Middle frontal gyrus (tissue), 1 donor: Measurements from ENCODE around the gene LOC101059915.
"Not testable (repeated sequence)": the region's sequence is repeated elsewhere in the genome, so short reads cannot be mapped to it uniquely, and the experiment has no call there.

Experiments
- DNase-seq: peaks from one replicate; pipeline ENCODE4 v3.0.0-alpha.2; 2015; ENCODE audit warnings: low spot score; ENCODE audit errors: extremely low spot score

The LOC101059915 gene

GRCh38 chrX:71671938-71672337 lies 4.6 kb downstream of the LOC101059915 start:
- no peak for DNase-seq

GRCh38 chrX:71675636-71676035 lies 8.3 kb downstream of the LOC101059915 start:
- DNase-seq: not testable (repeated sequence)

DNA sequence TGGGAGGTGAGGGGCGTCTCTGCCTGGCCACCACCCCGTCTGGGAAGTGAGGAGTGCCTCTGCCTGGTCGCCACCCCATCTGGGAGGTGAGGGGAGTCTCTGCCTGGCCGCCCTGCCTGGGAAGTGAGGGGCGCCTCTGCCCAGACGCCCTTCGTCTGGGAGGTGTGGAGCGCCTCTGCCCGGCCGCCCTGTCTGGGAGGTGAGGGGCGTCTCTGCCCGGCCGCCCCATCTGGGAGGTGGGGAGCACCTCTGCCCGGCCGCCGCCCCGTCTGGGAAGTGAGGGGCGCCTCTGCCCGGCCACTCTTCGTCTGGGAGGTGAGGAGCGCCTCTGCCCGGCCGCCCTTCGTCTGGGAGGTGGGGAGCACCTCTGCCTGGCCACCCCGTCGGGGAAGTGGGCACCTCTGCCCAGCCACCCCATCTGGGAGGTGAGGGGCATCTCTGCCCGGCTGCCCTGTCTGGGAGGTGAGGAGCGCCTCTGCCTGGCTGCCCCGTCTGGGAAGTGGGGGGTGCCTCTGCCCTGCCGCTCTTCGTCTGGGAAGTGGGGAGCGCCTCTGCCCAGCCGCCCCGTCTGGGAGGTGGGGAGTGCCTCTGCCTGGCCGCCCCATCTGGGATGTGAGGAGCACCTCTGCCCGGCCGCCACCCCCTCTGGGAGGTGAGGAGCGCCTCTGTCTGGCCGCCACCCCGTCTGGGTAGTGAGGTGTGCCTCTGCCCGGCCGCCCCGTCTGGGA lies 8.9 kb downstream of the LOC101059915 start:
- DNase-seq: not testable (repeated sequence)

DNA sequence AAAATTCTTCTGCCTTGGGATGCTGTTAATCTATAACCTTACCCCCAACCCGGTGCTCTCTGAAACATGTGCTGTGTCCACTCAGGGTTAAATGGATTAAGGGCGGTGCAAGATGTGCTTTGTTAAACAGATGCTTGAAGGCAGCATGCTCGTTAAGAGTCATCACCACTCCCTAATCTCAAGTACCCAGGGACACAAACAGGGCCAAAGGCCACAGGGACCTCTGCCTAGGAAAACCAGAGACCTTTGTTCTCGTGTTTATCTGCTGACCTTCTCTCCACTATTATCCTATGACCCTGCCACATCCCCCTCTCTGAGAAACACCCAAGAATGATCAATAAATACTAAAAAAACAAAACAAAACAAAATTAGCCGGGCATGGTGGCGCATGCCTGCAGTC lies 9.8 kb downstream of the LOC101059915 start:
- not testable (repeated sequence) for DNase-seq

- DNase-seq: no peak
Observed at GRCh38 chrX:71679575-71680207, 12.3 kb downstream of the LOC101059915 start.

GRCh38 chrX:71696641-71697465 lies 29.5 kb downstream of the LOC101059915 start:
- not testable (repeated sequence) for DNase-seq

GRCh38 chrX:71697466-71698298 lies 30.3 kb downstream of the LOC101059915 start:
- not testable (repeated sequence) for DNase-seq

DNA sequence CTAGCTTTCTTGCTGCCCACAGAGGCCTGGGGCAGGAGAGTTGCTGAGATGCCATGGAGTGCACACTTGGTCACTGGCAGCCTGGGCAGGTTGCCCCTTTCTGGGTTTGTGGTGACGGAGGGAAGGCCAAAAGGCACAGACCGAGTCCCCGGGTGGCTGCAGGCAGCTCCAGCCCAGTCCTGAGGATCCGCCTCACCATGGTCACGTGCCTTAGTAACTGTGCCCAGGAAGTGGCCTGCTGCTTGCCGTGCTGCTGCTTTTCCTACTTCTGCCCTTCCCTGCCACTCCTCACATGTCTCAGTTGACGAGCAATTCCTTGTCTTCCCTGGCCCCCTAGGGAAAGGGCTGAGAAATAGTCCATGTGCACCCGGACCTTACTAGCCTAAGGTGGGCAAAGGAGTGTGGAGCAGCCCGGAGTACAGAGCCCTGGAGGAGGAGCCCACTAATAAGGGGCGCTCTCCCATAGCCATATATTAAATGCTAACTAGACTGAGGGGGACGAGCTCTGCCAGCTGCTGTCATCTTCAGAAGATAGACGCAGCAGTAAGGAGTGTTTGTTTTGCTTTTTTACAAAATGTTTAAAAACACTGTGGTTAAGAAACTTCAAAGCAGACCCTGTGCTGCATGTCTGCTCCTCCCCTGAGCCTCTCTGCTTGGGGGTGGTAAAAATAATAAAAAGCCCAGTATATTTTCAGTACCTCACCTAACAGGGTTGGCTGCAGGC lies 31.1 kb downstream of the LOC101059915 start:
- DNase-seq: not testable (repeated sequence)

GRCh38 chrX:71699023-71699344 lies 31.6 kb downstream of the LOC101059915 start:
- not testable (repeated sequence) for DNase-seq

GRCh38 chrX:71702853-71703252 lies 35.5 kb downstream of the LOC101059915 start:
- not testable (repeated sequence) for DNase-seq

GRCh38 chrX:71714064-71714463 lies 46.7 kb downstream of the LOC101059915 start:
- not testable (repeated sequence) for DNase-seq

- DNase-seq: not testable (repeated sequence)
Observed at GRCh38 chrX:71715551-71715950, 48.2 kb downstream of the LOC101059915 start.

- DNase-seq: not testable (repeated sequence)
Observed at GRCh38 chrX:71716323-71716722, 49.0 kb downstream of the LOC101059915 start.

DNA sequence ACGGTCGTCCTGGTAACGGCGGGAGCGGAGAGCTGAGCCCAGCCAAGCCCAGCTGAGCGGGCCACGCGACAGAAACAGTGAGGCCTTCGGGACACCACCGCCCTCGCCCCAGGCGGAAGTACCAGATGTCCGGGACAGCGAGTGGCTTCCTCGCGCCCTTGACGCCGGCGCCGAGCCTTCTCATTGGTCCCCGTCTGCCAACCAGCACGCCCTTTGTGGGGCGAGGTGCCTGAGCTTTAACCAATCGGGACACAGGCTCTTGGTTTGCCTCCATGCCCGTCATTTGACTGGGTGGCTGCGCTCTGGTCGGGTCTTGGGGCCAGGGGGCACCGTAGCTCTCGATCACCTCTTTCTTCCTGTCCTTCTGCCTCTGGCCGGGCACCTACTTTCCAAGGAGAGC lies 50.8 kb downstream of the LOC101059915 start, which contains the start of gene CXorf49:
Gene CXorf49 (minus strand): TSS at position 101 of the 400 bp plus-strand sequence. CDS start 134 bp downstream, outside the sequence.
- not testable (repeated sequence) for DNase-seq

DNA sequence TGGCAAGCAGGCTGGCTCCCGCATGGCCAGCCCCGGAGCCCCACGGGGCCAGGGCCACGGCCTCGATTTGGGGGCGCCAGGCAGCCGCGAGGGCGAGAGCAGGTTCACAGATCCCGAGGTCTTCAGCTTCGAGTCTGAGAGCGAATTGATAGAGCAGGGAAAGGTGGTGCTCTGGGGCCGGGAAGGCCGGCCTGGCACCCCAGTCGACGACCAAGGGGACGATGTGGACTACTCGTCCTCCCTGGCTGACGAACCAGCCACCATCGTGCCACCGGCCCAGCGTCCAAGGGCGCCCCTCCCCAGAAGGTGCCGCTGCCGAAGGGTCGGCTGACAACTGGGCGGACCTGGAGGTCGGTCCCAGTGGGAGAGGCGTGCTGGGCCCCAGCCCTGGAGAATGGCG lies 51.8 kb downstream of the LOC101059915 start:
- not testable (repeated sequence) for DNase-seq

GRCh38 chrX:71720289-71720886 lies 53.0 kb downstream of the LOC101059915 start:
- not testable (repeated sequence) for DNase-seq
